Stimulated activated CD4-positive, alpha-beta T cell treated with anti-CD3 and anti-CD28 coated beads, Interleukin-2, amount 100 ng/mL, for 4 hours (primary cell): ENCODE data around the gene SOX2.

Experiments
- DNase-seq: peaks from one replicate; pipeline ENCODE4 v3.0.0-alpha.2; 2020; ENCODE audit warnings: low read depth

SOX2 gene

GRCh38 chr3:181722766-181723425 lies 11.2 kb downstream of the SOX2 start:
- no peak for DNase-seq

DNA sequence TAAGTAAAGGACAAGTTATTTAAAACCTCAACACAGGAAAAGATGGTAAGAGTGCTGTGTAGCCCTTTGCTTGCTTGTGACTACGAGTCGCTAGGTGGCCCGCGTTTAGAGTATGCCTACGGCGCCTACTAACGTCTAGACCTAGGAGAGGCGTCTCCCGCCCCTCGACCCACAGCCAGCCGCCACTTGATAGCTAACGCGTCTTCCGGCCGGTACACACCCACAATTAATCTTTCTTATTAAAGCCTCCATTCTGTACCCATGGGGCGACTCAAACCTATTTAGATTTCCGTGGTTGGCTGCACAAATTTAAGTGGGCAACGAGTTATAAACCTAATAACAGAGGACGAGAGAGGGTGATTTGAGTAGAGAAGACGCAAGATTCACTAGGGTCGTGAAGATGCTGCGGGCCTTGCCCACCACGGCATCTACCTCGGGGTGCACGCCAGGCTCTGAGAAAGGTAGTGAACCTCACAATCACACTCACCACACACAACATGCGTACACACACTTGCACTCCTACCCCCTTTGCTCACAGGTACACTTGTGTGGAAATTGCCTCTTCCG lies 12.0 kb downstream of the SOX2 start:
- DNase-seq, result no peak

DNA sequence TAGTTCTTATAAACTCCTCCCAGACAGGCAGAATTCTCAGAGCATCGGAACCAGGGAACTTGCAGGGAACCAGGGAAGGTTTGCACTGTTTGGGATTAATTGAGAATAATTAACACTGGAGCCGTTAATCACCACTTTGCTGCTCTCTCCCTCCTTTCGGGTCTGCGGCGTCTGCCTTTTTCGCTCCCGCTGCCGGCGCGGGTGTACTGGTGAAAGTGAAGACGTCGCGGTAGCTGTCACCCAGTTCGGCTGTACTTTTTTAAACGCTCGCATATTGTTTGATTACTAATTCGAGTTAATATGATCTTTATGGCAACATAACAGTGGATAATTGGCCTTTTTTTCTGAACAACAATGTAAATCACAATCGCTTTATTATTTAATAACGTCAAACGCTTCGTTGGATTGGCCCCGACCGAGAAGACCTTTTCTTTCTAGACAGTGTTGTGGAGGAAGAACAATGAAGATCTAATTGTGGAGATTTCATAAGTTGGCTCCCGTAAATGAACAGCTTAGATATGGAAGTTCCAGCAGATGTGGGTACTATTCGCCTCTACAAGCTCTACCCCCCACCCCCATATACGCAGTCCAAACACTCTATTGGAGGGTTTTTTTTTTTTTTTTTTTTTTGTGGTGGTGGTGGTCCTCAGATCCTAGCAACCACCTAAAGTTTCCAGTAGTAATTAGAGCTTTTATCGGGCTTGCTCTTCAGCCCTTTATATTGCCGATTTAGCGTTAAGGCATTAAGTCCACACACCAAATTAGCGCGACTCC lies 12.7 kb downstream of the SOX2 start:
- DNase-seq, result no peak

DNA sequence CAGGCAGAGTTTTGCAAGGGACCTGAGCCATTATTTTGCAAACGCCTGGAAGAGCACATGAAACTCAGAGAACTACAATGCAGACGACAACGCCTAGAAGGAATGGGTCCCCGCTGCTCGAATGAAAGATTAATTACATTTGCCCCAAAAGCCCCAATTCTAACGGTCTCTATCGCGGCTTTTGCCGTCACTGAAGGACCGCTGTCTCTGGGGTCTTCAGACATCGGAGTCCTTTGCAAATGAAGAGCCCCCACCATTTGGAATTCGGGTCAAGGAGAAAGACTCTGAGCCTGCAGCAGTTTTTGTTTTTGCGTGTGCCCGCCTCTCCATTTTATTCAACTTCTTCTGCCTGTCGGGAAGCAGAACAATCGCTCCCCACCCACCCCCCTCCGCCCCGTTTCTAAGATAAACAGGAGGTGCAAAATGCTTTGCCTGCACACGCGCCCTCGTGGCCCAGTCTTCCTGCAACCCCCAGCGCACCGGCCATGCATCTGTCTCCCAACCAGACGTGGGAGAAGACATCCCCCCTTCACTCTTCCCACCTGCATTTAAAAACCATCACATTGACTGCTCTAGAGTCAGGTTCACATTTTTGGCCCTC lies 13.5 kb downstream of the SOX2 start:
- DNase-seq, result no peak

DNA sequence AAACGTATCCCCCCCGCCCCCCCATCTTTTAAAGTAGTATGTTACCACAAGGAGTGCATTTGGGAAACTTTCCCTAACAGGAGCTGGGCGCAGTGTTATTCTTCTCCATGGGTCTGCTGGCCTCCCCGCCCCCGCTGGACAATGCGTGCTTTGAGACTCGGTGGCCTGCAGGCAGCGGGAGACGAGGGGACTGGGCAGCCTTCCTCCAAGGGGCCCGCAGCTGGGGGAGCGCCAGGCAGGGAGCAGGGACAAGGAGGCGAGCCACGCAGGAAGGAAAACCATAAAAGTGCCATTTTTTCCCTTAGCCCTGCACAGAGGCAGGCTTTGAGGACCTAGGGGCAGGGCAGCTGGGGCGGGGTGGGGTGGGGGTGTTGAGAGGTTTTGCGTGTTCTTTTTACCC lies 14.1 kb downstream of the SOX2 start:
- no peak for DNase-seq

DNA sequence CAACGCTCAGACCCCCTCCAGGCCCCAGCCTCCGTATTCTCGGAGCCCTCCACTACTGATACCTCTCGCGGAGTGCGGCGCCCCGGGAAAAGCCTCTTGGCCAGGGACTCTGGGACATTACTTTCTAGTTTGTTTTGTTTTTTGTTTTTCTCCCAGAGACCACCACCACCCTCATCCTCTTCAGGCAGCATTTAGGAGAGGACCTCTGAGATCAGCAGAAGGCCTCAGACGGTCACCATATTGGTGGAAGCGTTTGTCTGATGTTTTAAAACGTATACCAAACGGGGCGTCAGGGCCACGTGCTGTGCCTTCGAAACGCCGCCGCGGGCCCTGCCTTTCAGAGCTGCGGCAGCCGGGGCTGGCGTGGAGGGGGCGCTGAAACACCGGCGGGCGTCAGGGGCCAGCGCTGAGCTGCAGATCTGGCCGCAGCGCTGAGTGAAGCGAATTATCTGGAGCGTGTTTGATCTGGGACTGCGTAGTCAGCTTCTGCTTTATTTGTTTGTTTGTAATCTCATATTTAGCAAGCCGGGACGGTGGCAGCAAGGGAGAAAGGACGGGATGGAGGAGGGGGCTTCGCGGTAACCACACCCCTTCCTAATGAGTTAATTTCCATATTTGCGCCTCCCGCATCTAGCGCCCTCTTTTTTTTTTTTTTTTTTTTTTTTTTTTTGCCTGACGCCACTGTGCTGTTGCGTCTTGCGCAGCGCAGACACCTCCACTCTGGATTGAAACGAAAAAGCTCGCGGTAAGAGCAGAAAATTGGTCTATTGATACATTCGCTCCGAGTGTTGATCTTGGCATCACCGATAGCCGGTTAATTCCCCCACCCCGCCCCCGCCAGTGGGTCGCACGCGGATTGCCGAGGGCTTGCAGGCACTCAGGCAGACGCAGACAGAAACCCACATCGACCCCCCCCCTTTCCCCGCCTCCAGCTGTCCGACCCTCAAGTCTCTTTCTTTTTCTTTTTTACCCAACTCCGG lies 14.9 kb downstream of the SOX2 start:
- no peak for DNase-seq

- DNase-seq, result no peak
Observed at GRCh38 chr3:181727341-181728032, 15.8 kb downstream of the SOX2 start.

GRCh38 chr3:181728470-181729340 lies 17.0 kb downstream of the SOX2 start:
- DNase-seq, result no peak

- DNase-seq, result no peak
Observed at GRCh38 chr3:181729341-181729869, 17.7 kb downstream of the SOX2 start.

DNA sequence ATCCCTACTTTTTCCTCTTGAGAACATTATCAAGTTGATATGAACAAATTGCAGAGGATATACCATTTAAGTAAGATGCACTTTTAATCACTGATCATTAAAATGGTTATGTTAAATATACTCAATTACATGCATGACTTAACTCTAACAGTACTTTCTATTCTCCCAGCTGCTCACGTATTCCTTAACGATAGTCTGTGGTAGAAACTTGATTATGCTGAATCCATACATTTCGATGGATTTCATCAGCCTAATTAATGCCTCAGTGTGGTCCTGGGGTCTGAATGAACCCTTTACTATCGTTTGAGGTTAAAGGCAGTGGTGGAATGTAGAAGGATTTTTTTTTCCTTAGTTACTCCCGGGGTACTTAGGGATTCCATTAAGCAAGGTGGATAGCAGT lies 18.6 kb downstream of the SOX2 start:
- DNase-seq, result no peak

DNA sequence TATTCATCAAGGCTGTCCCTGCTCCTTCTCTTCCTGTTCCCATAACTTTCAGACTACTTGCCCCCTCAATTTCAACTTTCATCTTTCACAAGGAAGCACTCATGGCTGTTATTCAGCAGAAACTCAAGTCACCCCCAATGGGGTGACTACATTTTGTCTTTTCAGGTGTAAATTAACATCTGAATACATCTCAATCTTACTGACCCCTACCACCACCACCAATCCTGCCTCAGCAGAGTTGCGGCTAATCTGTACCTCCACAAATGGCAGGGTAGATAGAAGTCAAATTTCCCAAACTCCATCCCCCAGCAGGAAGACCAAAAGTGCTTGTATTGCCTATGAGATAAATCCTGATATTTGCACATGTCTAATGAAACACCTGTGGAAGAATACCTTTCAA lies 19.2 kb downstream of the SOX2 start:
- DNase-seq, result no peak

- no peak for DNase-seq
Observed at GRCh38 chr3:181735911-181736310, 24.2 kb downstream of the SOX2 start.

- no peak for DNase-seq
Observed at GRCh38 chr3:181738551-181738950, 26.8 kb downstream of the SOX2 start.

- DNase-seq, result no peak
Observed at GRCh38 chr3:181739628-181740027, 27.9 kb downstream of the SOX2 start.

- DNase-seq, result no peak
Observed at GRCh38 chr3:181741417-181741816, 29.7 kb downstream of the SOX2 start.

GRCh38 chr3:181752202-181752671 lies 40.5 kb downstream of the SOX2 start:
- no peak for DNase-seq

- no peak for DNase-seq
Observed at GRCh38 chr3:181753391-181753790, 41.7 kb downstream of the SOX2 start.

DNA sequence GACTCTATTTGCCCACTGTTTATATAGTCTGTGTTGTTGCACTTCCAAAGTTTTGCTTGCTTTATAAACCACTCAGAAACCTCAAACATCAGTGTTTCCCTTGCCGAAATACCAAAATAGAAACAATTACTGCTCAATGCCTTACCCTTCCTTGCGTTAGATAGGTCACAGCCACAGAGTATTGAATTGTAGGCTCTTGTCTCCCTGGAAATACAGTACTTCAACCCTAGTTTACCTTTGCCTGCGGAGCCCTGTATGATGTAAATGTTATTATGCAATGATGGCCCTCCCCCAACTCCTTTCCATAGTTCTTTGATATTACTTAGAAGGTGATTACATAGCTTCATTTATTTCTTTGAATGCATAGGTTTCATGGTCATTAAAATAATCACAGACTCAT lies 44.2 kb downstream of the SOX2 start:
- DNase-seq, result no peak

DNA sequence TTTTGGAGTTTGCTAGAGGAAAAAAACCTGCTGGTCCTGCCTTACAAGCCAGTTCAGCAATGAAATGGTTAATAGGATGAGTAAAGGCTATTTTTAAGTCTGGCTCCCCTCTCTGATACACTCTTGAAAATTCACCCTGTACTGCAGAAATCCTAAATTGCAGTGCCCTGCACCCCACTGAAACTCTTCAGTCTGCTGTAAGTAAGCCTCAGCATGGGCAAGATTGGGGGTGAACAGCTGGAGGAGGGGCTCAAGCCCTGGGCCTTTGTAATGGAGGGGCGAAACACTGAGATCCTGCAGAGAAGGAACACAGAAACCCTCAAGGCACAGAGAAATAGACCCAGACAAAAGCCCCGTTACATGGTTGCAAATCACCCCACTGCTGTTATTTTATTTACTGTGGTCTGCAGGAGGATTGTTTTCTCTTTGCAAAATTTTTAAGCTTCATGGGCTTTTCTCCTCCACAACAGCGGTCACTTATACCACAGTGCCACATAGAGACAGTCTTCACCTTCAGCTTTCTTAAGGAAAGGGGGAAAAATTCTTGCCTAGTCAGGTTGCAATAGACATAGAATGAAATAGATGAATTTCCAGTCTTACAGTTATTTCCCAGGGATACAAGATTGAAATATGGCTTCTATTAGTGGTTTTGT lies 45.0 kb downstream of the SOX2 start:
- DNase-seq, result no peak
